Choroid plexus epithelial cell (primary cell): ENCODE results near the gene JAG2.

Experiments used
- DNase-seq: peaks from one replicate; pipeline ENCODE4 v3.0.0-alpha.2; 2010; ENCODE audit warnings: low read depth
- H3K4me3 ChIP-seq: 2 replicates; pipeline ENCODE4 v1.5.1; 2011; ENCODE audit warnings: low read depth, mild to moderate bottlenecking, control low read depth, low read length, moderate library complexity
- CTCF ChIP-seq: conservative IDR thresholded peaks from 2 replicates; pipeline ENCODE4 v1.5.1; 2011; ENCODE audit warnings: low read depth, mild to moderate bottlenecking, control low read depth, inconsistent platforms, low read length, moderate library complexity

JAG2 gene

GRCh38 chr14:105177082-105177481 lies 8.5 kb upstream of the JAG2 start:
- no peak overlapping the region for H3K4me3 ChIP-seq
- TF ChIP-seq CTCF = no peak
- DNase-seq = no peak

GRCh38 chr14:105176513-105176912 lies 7.9 kb upstream of the JAG2 start:
- DNase-seq = no peak
- H3K4me3 ChIP-seq = no peak overlapping the region
- TF ChIP-seq CTCF = no peak

- H3K4me3 ChIP-seq = no peak overlapping the region
- TF ChIP-seq CTCF = no peak
- no peak for DNase-seq
Measured at GRCh38 chr14:105173901-105174894, 5.6 kb upstream of the JAG2 start.

GRCh38 chr14:105173145-105173544 lies 4.6 kb upstream of the JAG2 start:
- no peak for TF ChIP-seq CTCF
- no peak overlapping the region for H3K4me3 ChIP-seq
- no peak for DNase-seq

- H3K4me3 ChIP-seq = no peak overlapping the region
- TF ChIP-seq CTCF = no peak
- DNase-seq = no peak
Measured at GRCh38 chr14:105172476-105172875, 3.9 kb upstream of the JAG2 start.

GRCh38 chr14:105171004-105171673 lies 2.6 kb upstream of the JAG2 start:
- TF ChIP-seq CTCF = no peak
- H3K4me3 ChIP-seq = no peak overlapping the region
- no peak for DNase-seq
